Large intestine (tissue), 3 donors: ENCODE measurements around the gene STX8. TPM values are rescaled to one million over a fixed set of nuclear protein-coding genes. Genes with fewer than 3 reads are reported as not detected.

Experiments
- DNase-seq, 2 donors: peaks; one replicate each; pipeline versions ENCODE4 v3.0.0 to v3.0.0-alpha.2; 2013
- H3K27ac ChIP-seq: one replicate; pipeline ENCODE4 v1.5.1; 2013; ENCODE audit warnings: low read length
- H3K27me3 ChIP-seq: 2 replicates; pipeline ENCODE4 v1.6.1; 2013; ENCODE audit warnings: low read length; ENCODE audit not compliant: control insufficient read depth, insufficient read depth
- H3K36me3 ChIP-seq: 2 replicates; pipeline ENCODE4 v1.6.1; 2013; ENCODE audit warnings: low read length; ENCODE audit not compliant: control insufficient read depth, insufficient read depth
- H3K4me1 ChIP-seq: one replicate; pipeline ENCODE4 v1.6.1; 2013; ENCODE audit warnings: low read length; ENCODE audit not compliant: control insufficient read depth, insufficient read depth
- H3K4me3 ChIP-seq: one replicate; pipeline ENCODE4 v1.5.1; 2013; ENCODE audit warnings: low read length
- H3K9me3 ChIP-seq: one replicate; pipeline ENCODE4 v1.6.1; 2013; ENCODE audit warnings: mild to moderate bottlenecking, low read depth, low read length, moderate library complexity; ENCODE audit not compliant: control insufficient read depth
- WGBS: methylation state at CpG from one replicate; pipeline ENCODE4 v1.1.5; 2013; ENCODE audit warnings: low lambda C conversion rate; ENCODE audit not compliant: insufficient coverage; 5-methylcytosine and 5-hydroxymethylcytosine counted together
- polyA plus RNA-seq: library from polyadenylated mRNA; unstranded; fragments of 120-200 nt; gene quantifications from one replicate; pipeline ENCODE4 v1.2.1, GENCODE V29; 2013

The STX8 gene
- polyA plus RNA-seq, 1 donor: 53.6 TPM

- Histone ChIP-seq H3K27ac (no peak overlapping the region), H3K36me3 (peaks cover 2% of the 10 kb centered on the region), H3K4me1 (no peaks in the 10 kb centered on the region), H3K9me3 (no peaks in the 10 kb centered on the region), H3K4me3 (no peak overlapping the region), H3K27me3 (no peaks in the 10 kb centered on the region)
- DNase-seq: no peak
- no CpG with 5 or more reads among the region's 8 CpGs for WGBS
Measured at GRCh38 chr17:9536061-9536460, 39.6 kb downstream of the STX8 start.

- Histone ChIP-seq H3K4me3 (no peak overlapping the region), H3K4me1 (no peaks in the 10 kb centered on the region), H3K27me3 (no peaks in the 10 kb centered on the region), H3K27ac (no peak overlapping the region), H3K36me3 (no peaks in the 10 kb centered on the region), H3K9me3 (no peaks in the 10 kb centered on the region)
- WGBS: 100% methylated on average over 1 of the region's 4 CpGs
- no peak for DNase-seq
Measured at GRCh38 chr17:9533441-9533840, 42.2 kb downstream of the STX8 start.

- Histone ChIP-seq H3K27ac (no peak overlapping the region), H3K36me3 (no peaks in the 10 kb centered on the region), H3K4me1 (no peaks in the 10 kb centered on the region), H3K9me3 (no peaks in the 10 kb centered on the region), H3K27me3 (no peaks in the 10 kb centered on the region), H3K4me3 (no peak overlapping the region)
- DNase-seq: no peak
- 100% methylated on average over 1 of the region's 3 CpGs for WGBS
Measured at GRCh38 chr17:9532715-9533114, 42.9 kb downstream of the STX8 start.

GRCh38 chr17:9531034-9531433, 44.6 kb downstream of the STX8 start:
- no peaks in the 10 kb centered on the region for H3K9me3 ChIP-seq
- peak in 1 of 2 donors; percentile 14 for DNase-seq
- no peak overlapping the region for H3K27ac ChIP-seq
- no peaks in the 10 kb centered on the region for H3K36me3 ChIP-seq
- no peaks in the 10 kb centered on the region for H3K4me1 ChIP-seq
- WGBS: no CpG with 5 or more reads among the region's 2 CpGs
- H3K27me3 ChIP-seq: no peaks in the 10 kb centered on the region
- H3K4me3 ChIP-seq: no peak overlapping the region

- H3K36me3 ChIP-seq: no peaks in the 10 kb centered on the region
- no peak for DNase-seq
- H3K4me1 ChIP-seq: no peaks in the 10 kb centered on the region
- H3K27me3 ChIP-seq: no peaks in the 10 kb centered on the region
- no peaks in the 10 kb centered on the region for H3K9me3 ChIP-seq
- H3K4me3 ChIP-seq: no peak overlapping the region
- WGBS: no CpG with 5 or more reads among the region's 5 CpGs
- H3K27ac ChIP-seq: no peak overlapping the region
Measured at GRCh38 chr17:9529033-9529700, 46.5 kb downstream of the STX8 start.

- no peak overlapping the region for H3K27ac ChIP-seq
- WGBS: 100% methylated on average over 1 of the region's 3 CpGs
Measured at GRCh38 chr17:9527788-9528187, 47.8 kb downstream of the STX8 start.

GRCh38 chr17:9522074-9522473, 53.5 kb downstream of the STX8 start:
- Histone ChIP-seq H3K27ac (no peak overlapping the region), H3K4me3 (no peak overlapping the region), H3K27me3 (no peaks in the 10 kb centered on the region), H3K36me3 (no peaks in the 10 kb centered on the region), H3K9me3 (no peaks in the 10 kb centered on the region), H3K4me1 (no peaks in the 10 kb centered on the region)
- no CpG with 5 or more reads among the region's 4 CpGs for WGBS
- DNase-seq: peak; percentile 19 to 22

More at GRCh38 chr17:9527788-9528187, 47.8 kb downstream of the STX8 start:
- no peaks in the 10 kb centered on the region for H3K4me1 ChIP-seq
- H3K36me3 ChIP-seq: no peaks in the 10 kb centered on the region
- H3K4me3 ChIP-seq: no peak overlapping the region
- DNase-seq: no peak
- no peaks in the 10 kb centered on the region for H3K27me3 ChIP-seq
- no peaks in the 10 kb centered on the region for H3K9me3 ChIP-seq

- no peaks in the 10 kb centered on the region for H3K36me3 ChIP-seq
- DNase-seq: no peak
- H3K27ac ChIP-seq: no peak overlapping the region
- no peaks in the 10 kb centered on the region for H3K27me3 ChIP-seq
- H3K9me3 ChIP-seq: no peaks in the 10 kb centered on the region
- no peaks in the 10 kb centered on the region for H3K4me1 ChIP-seq
- H3K4me3 ChIP-seq: no peak overlapping the region
- WGBS: no CpG with 5 or more reads among the region's 4 CpGs
Measured at GRCh38 chr17:9521062-9521461, 54.6 kb downstream of the STX8 start.

- H3K4me3 ChIP-seq: no peak overlapping the region
- no peaks in the 10 kb centered on the region for H3K4me1 ChIP-seq
- H3K9me3 ChIP-seq: no peaks in the 10 kb centered on the region
- DNase-seq: no peak
- no peak overlapping the region for H3K27ac ChIP-seq
- H3K27me3 ChIP-seq: no peaks in the 10 kb centered on the region
- no CpG with 5 or more reads among the region's 4 CpGs for whole genome bisulfite sequencing
- H3K36me3 ChIP-seq: no peaks in the 10 kb centered on the region
Measured at GRCh38 chr17:9520649-9521048, 55.0 kb downstream of the STX8 start.

- Histone ChIP-seq H3K36me3 (no peaks in the 10 kb centered on the region), H3K9me3 (no peaks in the 10 kb centered on the region), H3K27ac (no peak overlapping the region), H3K4me1 (no peaks in the 10 kb centered on the region), H3K27me3 (no peaks in the 10 kb centered on the region), H3K4me3 (no peak overlapping the region)
- DNase-seq: peak in 1 of 2 donors; percentile 9
- 67% methylated on average over 1 of the region's 9 CpGs for WGBS
Measured at GRCh38 chr17:9519583-9520272, 55.9 kb downstream of the STX8 start.

- Histone ChIP-seq H3K4me3 (no peak overlapping the region), H3K27ac (no peak overlapping the region), H3K27me3 (no peaks in the 10 kb centered on the region), H3K9me3 (no peaks in the 10 kb centered on the region), H3K36me3 (no peaks in the 10 kb centered on the region), H3K4me1 (no peaks in the 10 kb centered on the region)
- no peak for DNase-seq
- WGBS: no CpG with 5 or more reads among the region's 1 CpG
Measured at GRCh38 chr17:9517396-9517795, 58.2 kb downstream of the STX8 start.
